H1 (cell line): ENCODE results near the gene PDE1C. TPM values are rescaled to one million over a fixed set of nuclear protein-coding genes. Genes with fewer than 3 reads are reported as not detected.

ENCODE experiments used
- polyA plus RNA-seq, 7 experiments: library from polyadenylated mRNA; depleted of rRNA in 3 of 7; stranded (reverse) in 5 of 7; unstranded in 2 of 7; fragments of >200 nt in 5 of 7; fragments of 200-250 nt in 2 of 7; gene quantifications; 1 replicate in 5 of 7; 2 replicates in 1 of 7; 4 replicates in 1 of 7; pipeline versions ENCODE4 v1.2.1 to v1.2.3, GENCODE V29; 2011 to 2013; ENCODE audit warnings: missing spikeins in 2 of 7, mixed read lengths in 2 of 7
- total RNA-seq: library from RNA; stranded (reverse); fragmentation: NEBNext Ultra II Directional; extraction: Animal tissue kit (Norgen Biotek cat#: 25700); gene quantifications from 2 replicates; pipeline ENCODE4 v1.2.1, GENCODE V29; 2021
- TF ChIP-seq, protein P1 (sequence below), 3 experiments: IDR thresholded peaks; 1 replicate in 2 of 3; 2 replicates in 1 of 3; pipeline versions ENCODE4 v1.5.1 to v1.6.1; 2011; ENCODE audit warnings: low read length in 3 of 3, mild to moderate bottlenecking in 3 of 3, inconsistent platforms in 2 of 3, low read depth in 1 of 3, moderate library complexity in 1 of 3; ENCODE audit not compliant: insufficient read depth in 1 of 3; ENCODE audit errors: control extremely low read depth in 1 of 3

PDE1C gene
- total and polyA plus RNA-seq, 2 of the 8 experiments (the other 6 are each of a cell fraction or from before 2014, with no cell fraction given), result 0.11 to 1.1 TPM

DNA sequence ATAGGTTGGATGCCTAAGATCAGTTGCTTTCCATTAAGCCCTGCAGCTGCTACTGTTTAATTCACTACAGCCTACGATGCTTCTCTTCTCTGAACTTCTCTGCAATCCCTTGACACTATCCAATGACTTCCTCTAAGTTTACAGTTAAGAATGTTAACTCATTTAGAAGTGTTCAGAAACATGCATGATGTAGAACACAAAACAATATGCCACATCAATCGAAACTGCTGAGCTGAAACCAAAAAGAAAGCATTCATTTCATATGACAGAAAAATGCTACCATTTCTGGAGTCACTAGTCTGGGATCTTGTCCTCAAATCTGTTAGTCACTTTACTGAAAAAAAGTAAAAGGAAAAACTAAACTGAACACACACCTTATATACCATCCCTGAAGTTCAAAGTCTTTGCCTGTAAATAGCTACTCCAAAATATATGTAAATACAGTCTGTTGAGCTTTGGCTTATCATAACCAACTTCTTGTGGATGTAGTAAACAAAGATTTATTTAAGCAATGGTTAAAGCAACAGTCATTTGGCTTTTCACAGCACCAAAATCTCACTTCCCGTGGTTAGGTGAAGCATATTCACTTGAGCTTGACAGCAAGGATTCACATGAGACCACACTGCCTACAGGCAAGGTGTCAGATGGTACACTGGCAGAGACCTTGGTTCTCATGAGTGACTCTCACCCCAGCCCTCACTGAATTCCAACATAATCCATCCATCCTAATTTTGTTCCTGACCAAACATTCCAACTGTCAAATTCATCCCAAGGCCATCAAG is 196.2 kb downstream of the PDE1C start (continued):
- TF ChIP-seq, protein P1, sequence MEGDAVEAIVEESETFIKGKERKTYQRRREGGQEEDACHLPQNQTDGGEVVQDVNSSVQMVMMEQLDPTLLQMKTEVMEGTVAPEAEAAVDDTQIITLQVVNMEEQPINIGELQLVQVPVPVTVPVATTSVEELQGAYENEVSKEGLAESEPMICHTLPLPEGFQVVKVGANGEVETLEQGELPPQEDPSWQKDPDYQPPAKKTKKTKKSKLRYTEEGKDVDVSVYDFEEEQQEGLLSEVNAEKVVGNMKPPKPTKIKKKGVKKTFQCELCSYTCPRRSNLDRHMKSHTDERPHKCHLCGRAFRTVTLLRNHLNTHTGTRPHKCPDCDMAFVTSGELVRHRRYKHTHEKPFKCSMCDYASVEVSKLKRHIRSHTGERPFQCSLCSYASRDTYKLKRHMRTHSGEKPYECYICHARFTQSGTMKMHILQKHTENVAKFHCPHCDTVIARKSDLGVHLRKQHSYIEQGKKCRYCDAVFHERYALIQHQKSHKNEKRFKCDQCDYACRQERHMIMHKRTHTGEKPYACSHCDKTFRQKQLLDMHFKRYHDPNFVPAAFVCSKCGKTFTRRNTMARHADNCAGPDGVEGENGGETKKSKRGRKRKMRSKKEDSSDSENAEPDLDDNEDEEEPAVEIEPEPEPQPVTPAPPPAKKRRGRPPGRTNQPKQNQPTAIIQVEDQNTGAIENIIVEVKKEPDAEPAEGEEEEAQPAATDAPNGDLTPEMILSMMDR (IDR thresholded peaks at IDR 0.05; ENCODE audit: control extremely low read depth in 1 of 3, insufficient read depth in 1 of 3, low read depth in 1 of 3, low read length in 3 of 3), result no peak
